HCT116 (cell line): ENCODE results near the gene MAP3K20. TPM values are rescaled to one million over a fixed set of nuclear protein-coding genes. Genes with fewer than 3 reads are reported as not detected.

Experiments used
- ATAC-seq: fragments of 200-7000 bp; cut with Tn5 transposase; 2 replicates; pipeline ENCODE4 v1.9.1; 2020; ENCODE audit warnings: mild to moderate bottlenecking, moderate library complexity
- BruUV-seq: library from RNA; stranded (reverse); fragments of 400-500 nt; replicated peaks from 2 replicates; lab custom pipeline; 2021; lab: Mats Ljungman, UMichigan
- CTCF ChIA-PET: fragments of 300-600 bp; sonication (Branson Sonifier 250); formaldehyde crosslinking; loops from one replicate; lab custom pipeline; 2021; ENCODE audit warnings: antibody characterized with exemption; lab: Charles Lee
- POLR2A ChIA-PET: fragments of 300-600, 350-600 bp; sonication (Branson Sonifier 250); formaldehyde crosslinking; loops from one replicate; lab custom pipeline; 2021; ENCODE audit warnings: antibody characterized with exemption; lab: Charles Lee
- RAD21 ChIA-PET, 2 experiments: fragments of 300-600 bp; sonication (Branson Sonifier 250); formaldehyde crosslinking; loops; one replicate each; lab custom pipeline; 2023; ENCODE audit warnings: low total read pairs in 2 of 2; ENCODE audit not compliant: uncharacterized antibody in 2 of 2, unreplicated experiment in 2 of 2, low non-redundant PET in 1 of 2; lab: Charles Lee
- DNase-seq: peaks from one replicate; pipeline ENCODE4 v3.0.0-alpha.2; 2010; ENCODE audit warnings: low read depth, low spot score
- H2AFZ ChIP-seq: fragments of 200-600 bp; shearing (Covaris generic), sonication (generic); 2 replicates; pipeline ENCODE4 v1.6.1; 2017; ENCODE audit warnings: low read depth, mixed run types, mixed read lengths, antibody characterized with exemption, low read length; ENCODE audit not compliant: poor library complexity, severe bottlenecking
- H3K27ac ChIP-seq: 2 replicates; pipeline ENCODE4 v1.5.1; 2012; ENCODE audit warnings: low read depth, low read length
- H3K27me3 ChIP-seq: fragments of 200-600 bp; sonication (generic); 2 replicates; pipeline ENCODE4 v1.6.1; 2016; ENCODE audit warnings: mixed run types, low read length, mixed read lengths; ENCODE audit not compliant: insufficient read depth
- H3K36me3 ChIP-seq, 2 experiments: fragments of 200-500 bp in 1 of 2; fragments of 200-600 bp in 1 of 2; sonication (Bioruptor generic) in 1 of 2; sonication (generic) in 1 of 2; 2 replicates each; pipeline versions ENCODE4 v1.5.1 to v1.6.1; 2014 to 2016; ENCODE audit warnings: low read length in 2 of 2, inconsistent platforms in 1 of 2, mixed read lengths in 1 of 2, mixed run types in 1 of 2; ENCODE audit not compliant: insufficient read depth in 2 of 2, control insufficient read depth in 1 of 2
- H3K4me1 ChIP-seq, 2 experiments: fragments of 200-600 bp in 1 of 2; sonication (generic) in 1 of 2; 2 replicates each; pipeline versions ENCODE4 v1.5.1 to v1.6.1; 2012 to 2017; ENCODE audit warnings: low read length in 2 of 2, inconsistent platforms in 1 of 2, mild to moderate bottlenecking in 1 of 2, mixed read lengths in 1 of 2, mixed run types in 1 of 2, moderate library complexity in 1 of 2; ENCODE audit not compliant: insufficient read depth in 2 of 2, control insufficient read depth in 1 of 2
- H3K4me2 ChIP-seq: fragments of 200-600 bp; sonication (generic); 2 replicates; pipeline ENCODE4 v1.6.1; 2017; ENCODE audit warnings: mixed run types, low read length, mixed read lengths
- H3K4me3 ChIP-seq, 2 experiments: fragments of 200-600 bp in 1 of 2; sonication (generic) in 1 of 2; replicated peaks in 1 of 2; 2 replicates each; pipeline ENCODE4 v1.5.1; 2011 to 2016; ENCODE audit warnings: low read length in 2 of 2, control low read depth in 1 of 2, low read depth in 1 of 2, mild to moderate bottlenecking in 1 of 2, mixed read lengths in 1 of 2, mixed run types in 1 of 2
- H3K79me2 ChIP-seq: fragments of 200-600 bp; sonication (generic); 2 replicates; pipeline ENCODE4 v1.6.1; 2017; ENCODE audit warnings: mild to moderate bottlenecking, mixed run types, low read length, moderate library complexity, mixed read lengths; ENCODE audit not compliant: insufficient read depth
- H3K9ac ChIP-seq: fragments of 200-600 bp; sonication (generic); 2 replicates; pipeline ENCODE4 v1.6.1; 2016; ENCODE audit warnings: low read length, mixed read lengths
- H3K9me2 ChIP-seq: fragments of 200-600 bp; sonication (generic), shearing (Covaris generic); 2 replicates; pipeline ENCODE4 v1.6.1; 2017; ENCODE audit warnings: mixed run types, mild to moderate bottlenecking, moderate library complexity; ENCODE audit not compliant: insufficient read depth
- H3K9me3 ChIP-seq, 2 experiments: fragments of 200-500 bp in 1 of 2; fragments of 200-600 bp in 1 of 2; sonication (Bioruptor generic) in 1 of 2; sonication (generic) in 1 of 2; 2 replicates each; pipeline ENCODE4 v1.6.1; 2014 to 2017; ENCODE audit warnings: low read length in 2 of 2, mixed read lengths in 2 of 2, inconsistent platforms in 1 of 2, low read depth in 1 of 2, mild to moderate bottlenecking in 1 of 2, mixed run types in 1 of 2, moderate library complexity in 1 of 2; ENCODE audit not compliant: control insufficient read depth in 1 of 2, insufficient read depth in 1 of 2
- H4K20me1 ChIP-seq: fragments of 200-600 bp; sonication (generic), shearing (Covaris generic); 2 replicates; pipeline ENCODE4 v1.6.1; 2017; ENCODE audit warnings: mixed run types, mild to moderate bottlenecking, moderate library complexity; ENCODE audit not compliant: insufficient read depth
- EGR1 ChIP-seq: IDR thresholded peaks from 2 replicates; pipeline ENCODE4 v1.6.1; 2012; ENCODE audit warnings: low read depth
- FOSL1 ChIP-seq: IDR thresholded peaks from 2 replicates; pipeline ENCODE4 v1.6.1; 2012; ENCODE audit warnings: low read depth
- RAD21 ChIP-seq: IDR thresholded peaks from 2 replicates; pipeline ENCODE4 v1.6.1; 2012; ENCODE audit warnings: low read depth, mild to moderate bottlenecking
- ZBTB33 ChIP-seq: IDR thresholded peaks from 2 replicates; pipeline ENCODE4 v1.6.1; 2011; ENCODE audit warnings: mild to moderate bottlenecking, low read length, moderate library complexity; ENCODE audit not compliant: insufficient replicate concordance; ENCODE audit errors: extremely low read depth
- intact Hi-C: fragments of 100-400 bp; cut with micrococcal nuclease; formaldehyde crosslinking; loops from 2 replicates; pipeline ENCODE4 v1.10.0; 2022
- total RNA-seq: library from RNA; stranded (reverse); gene quantifications from one replicate; pipeline ENCODE4 v1.2.1, GENCODE V29; 2021; ENCODE audit not compliant: unreplicated experiment
- TF ChIP-seq, protein P1 (sequence below): IDR thresholded peaks from 2 replicates; pipeline ENCODE4 v1.6.1; 2012; ENCODE audit warnings: low read depth

The MAP3K20 gene
- total RNA-seq, 1 experiment from 2014 or later = 40.0 TPM

DNA sequence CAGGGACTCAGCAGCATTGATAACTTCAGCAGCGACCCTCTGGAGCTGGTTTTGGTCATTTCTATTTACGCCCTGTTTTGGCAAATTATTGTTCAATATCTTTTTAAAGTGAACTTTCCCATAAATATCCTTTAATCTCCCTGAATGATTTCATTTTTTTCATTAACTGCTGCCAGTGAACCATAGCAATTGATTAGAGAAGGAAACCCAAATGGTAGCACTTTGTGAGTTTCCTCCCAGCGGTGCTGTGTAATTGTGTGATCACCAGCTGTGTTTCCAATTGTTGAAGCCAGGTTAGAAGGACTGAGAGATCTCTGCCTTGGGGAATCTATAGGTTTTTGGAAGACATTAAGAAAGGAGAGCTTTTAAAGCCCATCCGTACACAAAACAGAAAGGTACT lies 16.3 kb downstream of the MAP3K20 start:
- no peaks in the 10 kb centered on the region for H3K27me3 ChIP-seq
- H2AFZ ChIP-seq = no peak overlapping the region
- H3K79me2 ChIP-seq = peaks cover 50% of the 10 kb centered on the region
- BruUV-seq = no TSS peak
- no peaks in the 10 kb centered on the region for H4K20me1 ChIP-seq
- no peak for ATAC-seq
- no peaks in the 10 kb centered on the region for H3K9me2 ChIP-seq
- no peaks in the 10 kb centered on the region for H3K4me1 ChIP-seq
- no peak overlapping the region for H3K9ac ChIP-seq
- intact Hi-C loops = no loop called here
- CTCF ChIA-PET = interaction anchor here (0.9 to 1.1 kb wide), 2 partner anchors 9 to 11 kb away, joined by 3 to 5 read pairs; no protein-coding TSS in a partner anchor
- H3K4me2 ChIP-seq = no peak overlapping the region
- peaks cover 0 to 4% of the 10 kb centered on the region in 2 experiments; a peak in 1 of 4 replicates for H3K36me3 ChIP-seq
- POLR2A ChIA-PET = no interaction called here
- no peak for DNase-seq
- no peak overlapping the region for H3K27ac ChIP-seq
- RAD21 ChIA-PET = interaction anchor here in 1 of 2 experiments (1.4 kb wide), 1 partner anchor 64 kb away, joined by 3 read pairs; no protein-coding TSS in a partner anchor
- TF ChIP-seq RAD21 (no peak), EGR1 (no peak), FOSL1 (no peak), ZBTB33 (no peak)
- TF ChIP-seq, protein P1, sequence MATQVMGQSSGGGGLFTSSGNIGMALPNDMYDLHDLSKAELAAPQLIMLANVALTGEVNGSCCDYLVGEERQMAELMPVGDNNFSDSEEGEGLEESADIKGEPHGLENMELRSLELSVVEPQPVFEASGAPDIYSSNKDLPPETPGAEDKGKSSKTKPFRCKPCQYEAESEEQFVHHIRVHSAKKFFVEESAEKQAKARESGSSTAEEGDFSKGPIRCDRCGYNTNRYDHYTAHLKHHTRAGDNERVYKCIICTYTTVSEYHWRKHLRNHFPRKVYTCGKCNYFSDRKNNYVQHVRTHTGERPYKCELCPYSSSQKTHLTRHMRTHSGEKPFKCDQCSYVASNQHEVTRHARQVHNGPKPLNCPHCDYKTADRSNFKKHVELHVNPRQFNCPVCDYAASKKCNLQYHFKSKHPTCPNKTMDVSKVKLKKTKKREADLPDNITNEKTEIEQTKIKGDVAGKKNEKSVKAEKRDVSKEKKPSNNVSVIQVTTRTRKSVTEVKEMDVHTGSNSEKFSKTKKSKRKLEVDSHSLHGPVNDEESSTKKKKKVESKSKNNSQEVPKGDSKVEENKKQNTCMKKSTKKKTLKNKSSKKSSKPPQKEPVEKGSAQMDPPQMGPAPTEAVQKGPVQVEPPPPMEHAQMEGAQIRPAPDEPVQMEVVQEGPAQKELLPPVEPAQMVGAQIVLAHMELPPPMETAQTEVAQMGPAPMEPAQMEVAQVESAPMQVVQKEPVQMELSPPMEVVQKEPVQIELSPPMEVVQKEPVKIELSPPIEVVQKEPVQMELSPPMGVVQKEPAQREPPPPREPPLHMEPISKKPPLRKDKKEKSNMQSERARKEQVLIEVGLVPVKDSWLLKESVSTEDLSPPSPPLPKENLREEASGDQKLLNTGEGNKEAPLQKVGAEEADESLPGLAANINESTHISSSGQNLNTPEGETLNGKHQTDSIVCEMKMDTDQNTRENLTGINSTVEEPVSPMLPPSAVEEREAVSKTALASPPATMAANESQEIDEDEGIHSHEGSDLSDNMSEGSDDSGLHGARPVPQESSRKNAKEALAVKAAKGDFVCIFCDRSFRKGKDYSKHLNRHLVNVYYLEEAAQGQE = no peak
- TF ChIP-seq, all 23 proteins: peak for 0
- Histone ChIP-seq H3K9me3 (no peaks in the 10 kb centered on the region), H3K4me3 (no peak overlapping the region)
